ENCODE data around the gene DNER. TPM values are rescaled to one million over a fixed set of nuclear protein-coding genes. Genes with fewer than 3 reads are reported as not detected.

The DNER gene
- total RNA-seq, 3 donors from 2014 or later (not counting 1 experiment from before 2014, with no cell fraction given): not detected

DNA sequence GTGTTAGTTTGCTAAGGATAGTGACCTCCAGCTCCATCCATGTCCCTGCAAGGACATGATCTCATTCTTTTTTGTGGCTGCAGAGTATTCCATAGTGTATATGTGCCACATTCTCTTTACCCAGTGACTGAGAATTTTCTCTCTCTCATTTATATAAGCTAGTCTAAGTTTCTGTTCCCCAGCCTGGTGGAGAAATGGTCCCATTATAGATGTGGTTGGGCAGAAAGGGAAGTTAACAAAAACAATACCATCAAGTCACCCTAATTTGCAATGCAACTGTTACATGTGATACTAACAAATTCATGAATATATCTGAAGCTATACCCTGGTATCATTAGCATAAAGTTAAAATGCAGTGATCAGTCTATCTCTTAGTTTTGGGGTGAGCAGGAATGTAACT is 54.0 kb downstream of the DNER start:
- Mint-ChIP-seq H3K4me1 (no peaks in the 10 kb centered on the region), H3K27ac (no peak overlapping the region), H3K27me3 (ENCODE audit: low read depth in 2 of 2) (peaks cover 17 to 30% of the 10 kb centered on the region in 2 donors), H3K36me3 (no peaks in the 10 kb centered on the region), H3K4me3 (no peak overlapping the region), H3K9me3 (no peaks in the 10 kb centered on the region)
- H3K9me3 ChIP-seq (ENCODE audit: control insufficient read depth, insufficient read depth, low read length): no peaks in the 10 kb centered on the region
- H3K36me3 ChIP-seq (ENCODE audit: control insufficient read depth, insufficient read depth, low read length): no peaks in the 10 kb centered on the region
- ATAC-seq (no peak), DNase-seq (no peak)
- intact Hi-C loops (cut with micrococcal nuclease): no loop called here
- H3K4me1 ChIP-seq (ENCODE audit: control insufficient read depth, insufficient read depth, low read length): no peaks in the 10 kb centered on the region
- no peaks in the 10 kb centered on the region for H3K27me3 ChIP-seq (ENCODE audit: control insufficient read depth, insufficient read depth, low read length)
- H3K4me3 ChIP-seq (ENCODE audit: low read length): no peak overlapping the region
- no peak overlapping the region for H3K27ac ChIP-seq (ENCODE audit: low read length)
- TF ChIP-seq, protein P1, sequence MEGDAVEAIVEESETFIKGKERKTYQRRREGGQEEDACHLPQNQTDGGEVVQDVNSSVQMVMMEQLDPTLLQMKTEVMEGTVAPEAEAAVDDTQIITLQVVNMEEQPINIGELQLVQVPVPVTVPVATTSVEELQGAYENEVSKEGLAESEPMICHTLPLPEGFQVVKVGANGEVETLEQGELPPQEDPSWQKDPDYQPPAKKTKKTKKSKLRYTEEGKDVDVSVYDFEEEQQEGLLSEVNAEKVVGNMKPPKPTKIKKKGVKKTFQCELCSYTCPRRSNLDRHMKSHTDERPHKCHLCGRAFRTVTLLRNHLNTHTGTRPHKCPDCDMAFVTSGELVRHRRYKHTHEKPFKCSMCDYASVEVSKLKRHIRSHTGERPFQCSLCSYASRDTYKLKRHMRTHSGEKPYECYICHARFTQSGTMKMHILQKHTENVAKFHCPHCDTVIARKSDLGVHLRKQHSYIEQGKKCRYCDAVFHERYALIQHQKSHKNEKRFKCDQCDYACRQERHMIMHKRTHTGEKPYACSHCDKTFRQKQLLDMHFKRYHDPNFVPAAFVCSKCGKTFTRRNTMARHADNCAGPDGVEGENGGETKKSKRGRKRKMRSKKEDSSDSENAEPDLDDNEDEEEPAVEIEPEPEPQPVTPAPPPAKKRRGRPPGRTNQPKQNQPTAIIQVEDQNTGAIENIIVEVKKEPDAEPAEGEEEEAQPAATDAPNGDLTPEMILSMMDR (IDR thresholded peaks at IDR 0.05): no peak

DNA sequence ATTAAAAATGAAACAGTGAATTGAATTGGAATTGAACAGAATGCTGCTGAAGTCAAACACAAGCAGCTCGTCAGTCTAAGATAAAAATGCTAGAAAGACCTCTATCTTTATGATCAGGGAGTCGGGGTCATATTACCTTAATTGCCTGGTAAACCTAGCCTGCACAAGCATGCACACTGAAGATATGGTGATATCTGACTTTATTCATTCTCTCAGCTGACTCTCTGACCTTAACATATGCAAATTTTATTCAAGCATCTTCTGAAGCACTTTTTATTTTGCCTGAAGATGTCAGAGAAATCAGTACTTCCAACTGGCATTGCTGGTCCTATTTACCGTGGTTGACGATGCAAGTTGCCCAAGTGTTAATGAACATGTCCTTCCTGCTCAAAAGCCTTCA is 56.4 kb downstream of the DNER start:
- H3K9me3 ChIP-seq (ENCODE audit: control insufficient read depth, insufficient read depth, low read length): no peaks in the 10 kb centered on the region
- Mint-ChIP-seq H3K4me1 (no peaks in the 10 kb centered on the region), H3K27ac (no peak overlapping the region), H3K27me3 (ENCODE audit: low read depth in 2 of 2) (peaks cover 17 to 27% of the 10 kb centered on the region in 2 donors), H3K36me3 (no peaks in the 10 kb centered on the region), H3K9me3 (no peaks in the 10 kb centered on the region), H3K4me3 (no peak overlapping the region)
- no peak for DNase-seq
- TF ChIP-seq, protein P1 (IDR thresholded peaks at IDR 0.05): no peak
- no peaks in the 10 kb centered on the region for H3K27me3 ChIP-seq (ENCODE audit: control insufficient read depth, insufficient read depth, low read length)
- no peak overlapping the region for H3K27ac ChIP-seq (ENCODE audit: low read length)
- intact Hi-C loops (cut with micrococcal nuclease): no loop called here
- H3K36me3 ChIP-seq (ENCODE audit: control insufficient read depth, insufficient read depth, low read length): no peaks in the 10 kb centered on the region
- no peak overlapping the region for H3K4me3 ChIP-seq (ENCODE audit: low read length)
- 95% methylated on average over 4 of the region's 4 CpGs for WGBS (ENCODE audit: insufficient coverage)
- no peak for ATAC-seq
- H3K4me1 ChIP-seq (ENCODE audit: control insufficient read depth, insufficient read depth, low read length): no peaks in the 10 kb centered on the region

GRCh38 chr2:229654437-229654836 is 59.9 kb downstream of the DNER start:
- Mint-ChIP-seq H3K4me3 (no peak overlapping the region), H3K36me3 (no peaks in the 10 kb centered on the region), H3K4me1 (no peaks in the 10 kb centered on the region), H3K27ac (no peak overlapping the region), H3K27me3 (ENCODE audit: low read depth in 2 of 2) (peaks cover 2 to 18% of the 10 kb centered on the region in 2 donors), H3K9me3 (no peaks in the 10 kb centered on the region)
- intact Hi-C loops (cut with micrococcal nuclease): no loop called here
- Histone ChIP-seq H3K4me1 (ENCODE audit: control insufficient read depth, insufficient read depth, low read length) (no peaks in the 10 kb centered on the region), H3K27ac (ENCODE audit: low read length) (no peak overlapping the region), H3K36me3 (ENCODE audit: control insufficient read depth, insufficient read depth, low read length) (no peaks in the 10 kb centered on the region), H3K27me3 (ENCODE audit: control insufficient read depth, insufficient read depth, low read length) (no peaks in the 10 kb centered on the region), H3K9me3 (ENCODE audit: control insufficient read depth, insufficient read depth, low read length) (no peaks in the 10 kb centered on the region), H3K4me3 (ENCODE audit: low read length) (no peak overlapping the region)
- ATAC-seq: no peak
- TF ChIP-seq, protein P1 (IDR thresholded peaks at IDR 0.05): no peak
- 90% methylated on average over 3 of the region's 3 CpGs for WGBS (ENCODE audit: insufficient coverage)
- DNase-seq: no peak

- Mint-ChIP-seq H3K4me1 (no peaks in the 10 kb centered on the region), H3K9me3 (no peaks in the 10 kb centered on the region), H3K36me3 (no peaks in the 10 kb centered on the region), H3K27me3 (ENCODE audit: low read depth in 2 of 2) (peaks cover 2 to 18% of the 10 kb centered on the region in 2 donors), H3K4me3 (no peak overlapping the region), H3K27ac (no peak overlapping the region)
- H3K27me3 ChIP-seq (ENCODE audit: control insufficient read depth, insufficient read depth, low read length): no peaks in the 10 kb centered on the region
- no peak overlapping the region for H3K4me3 ChIP-seq (ENCODE audit: low read length)
- no peak overlapping the region for H3K27ac ChIP-seq (ENCODE audit: low read length)
- WGBS (ENCODE audit: insufficient coverage): 86% methylated on average over 1 of the region's 1 CpG
- no peaks in the 10 kb centered on the region for H3K9me3 ChIP-seq (ENCODE audit: control insufficient read depth, insufficient read depth, low read length)
- intact Hi-C loops (cut with micrococcal nuclease): no loop called here
- DNase-seq (no peak), ATAC-seq (no peak)
- TF ChIP-seq, protein P1 (IDR thresholded peaks at IDR 0.05): no peak
- no peaks in the 10 kb centered on the region for H3K4me1 ChIP-seq (ENCODE audit: control insufficient read depth, insufficient read depth, low read length)
- no peaks in the 10 kb centered on the region for H3K36me3 ChIP-seq (ENCODE audit: control insufficient read depth, insufficient read depth, low read length)
These were observed 60.8 kb downstream of the DNER start for GRCh38 chr2:229653531-229653930.

Data from natural killer cell (primary cell).